ENCODE data around the gene RMDN2. TPM values are rescaled to one million over a fixed set of nuclear protein-coding genes. Genes with fewer than 3 reads are reported as not detected.
A peak's percentile ranks its signal among the peaks of the same experiment; 100 is the strongest.
"Not testable (repeated sequence)": the region's sequence is repeated elsewhere in the genome, so short reads cannot be mapped to it uniquely, and the experiment has no call there.

The RMDN2 gene
- total RNA-seq, 2 experiments from 2014 or later = 1.8 to 2.1 TPM

DNA sequence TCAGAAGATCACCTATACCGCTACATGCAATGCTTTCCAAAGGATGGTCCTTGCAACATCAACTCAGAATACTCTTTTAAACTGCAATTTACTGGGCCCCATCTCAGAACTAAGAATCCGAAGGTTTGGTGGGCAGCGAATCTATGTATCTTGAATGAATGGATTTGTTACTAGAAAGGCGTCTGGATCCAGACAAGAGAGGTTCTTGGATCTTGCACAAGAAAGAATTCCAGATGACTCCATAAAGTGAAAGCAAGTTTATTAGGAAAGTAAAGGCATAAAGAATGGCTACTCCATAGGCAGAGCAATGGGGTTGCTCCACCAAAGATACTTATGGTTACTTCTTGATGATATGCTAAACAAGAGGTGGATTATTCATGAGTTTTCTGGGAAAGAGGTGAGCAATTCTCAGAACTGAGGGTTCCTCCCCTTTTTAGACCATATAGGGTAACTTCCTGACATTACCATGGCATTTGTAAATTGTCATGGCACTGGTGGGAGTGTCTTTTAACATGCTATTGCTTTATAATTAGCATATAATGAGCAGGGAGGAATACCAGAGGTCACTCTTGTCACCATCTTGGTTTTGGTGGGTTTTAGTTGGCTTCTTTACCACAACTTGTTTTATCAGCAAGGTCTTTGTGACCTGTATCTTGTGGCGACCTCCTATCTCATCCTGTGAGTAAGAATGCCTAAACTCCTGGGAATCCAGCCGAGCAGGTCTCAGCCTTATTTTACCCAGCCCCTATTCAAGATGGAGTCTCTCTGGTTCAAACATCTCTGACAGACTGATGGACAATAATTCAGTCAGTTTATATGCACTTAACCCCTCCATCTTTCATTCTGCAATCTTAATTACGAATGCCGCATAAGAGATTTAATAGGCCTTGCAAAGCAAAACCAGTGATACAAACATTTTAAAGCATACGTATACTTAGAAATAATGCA lies 7.5 kb upstream of the RMDN2 start:
- POLR2A ChIA-PET = no interaction called here
- Mint-ChIP-seq H3K27me3 (peaks cover 5% of the 10 kb centered on the region), H3K27ac (no peak overlapping the region), H3K4me3 (no peak overlapping the region), H3K36me3 (no peaks in the 10 kb centered on the region), H3K4me1 (ENCODE audit: low read depth) (no peaks in the 10 kb centered on the region), H3K9me3 (no peaks in the 10 kb centered on the region)
- DNase-seq = no peak
- CTCF ChIA-PET = no interaction called here
- intact Hi-C loops (cut with micrococcal nuclease) = no loop called here

DNA sequence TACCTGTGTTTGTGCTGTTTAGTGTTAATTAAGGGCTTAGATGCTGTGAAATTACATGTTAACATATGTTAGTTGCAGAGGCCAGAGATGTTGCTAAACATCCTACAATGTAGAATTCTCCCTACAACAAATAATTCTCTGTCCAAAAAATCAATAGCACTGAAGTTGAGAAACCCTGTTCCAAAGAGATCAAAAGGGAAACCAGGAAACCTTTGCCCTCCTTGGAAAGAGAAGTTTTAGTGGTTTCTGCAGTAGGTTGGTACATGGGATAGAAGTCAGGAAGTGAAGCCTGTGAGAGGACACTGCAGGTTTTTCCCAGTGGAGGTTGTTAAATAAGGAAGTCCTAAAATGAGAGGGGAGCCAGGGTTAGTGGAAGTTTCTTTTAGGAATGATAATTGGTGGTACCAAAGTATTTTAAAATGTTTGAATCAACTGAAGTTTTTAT lies 6.3 kb upstream of the RMDN2 start:
- ChIA-PET POLR2A (no interaction called here), CTCF (no interaction called here)
- no peak for DNase-seq
- H3K27ac Mint-ChIP-seq = no peak overlapping the region
- no peaks in the 10 kb centered on the region for H3K9me3 Mint-ChIP-seq
- H3K27me3 Mint-ChIP-seq = peaks cover 5% of the 10 kb centered on the region
- H3K4me1 Mint-ChIP-seq (ENCODE audit: low read depth) = no peaks in the 10 kb centered on the region
- H3K36me3 Mint-ChIP-seq = no peaks in the 10 kb centered on the region
- H3K4me3 Mint-ChIP-seq = no peak overlapping the region
- intact Hi-C loops (cut with micrococcal nuclease) = no loop called here

DNA sequence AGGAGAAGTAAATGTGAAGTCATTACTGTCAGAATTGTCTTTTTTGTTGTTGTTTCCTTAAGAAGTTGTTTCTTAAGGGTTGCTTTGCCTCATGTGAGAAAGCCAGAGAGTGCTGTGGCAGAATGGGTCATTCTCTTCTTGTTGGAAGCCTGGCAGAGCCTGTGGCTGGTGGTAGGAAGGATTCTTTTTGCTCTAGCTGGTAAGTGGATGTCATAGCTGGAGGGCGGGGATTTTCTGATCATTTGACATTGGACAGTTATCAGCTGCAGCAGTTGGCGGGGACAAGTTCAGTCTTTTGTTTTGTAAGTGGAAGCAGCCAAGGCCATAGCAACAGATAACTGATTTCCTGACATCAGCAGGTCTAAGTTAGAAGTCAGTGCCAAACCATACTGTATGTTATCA lies 5.5 kb upstream of the RMDN2 start:
- ChIA-PET CTCF (no interaction called here), POLR2A (no interaction called here)
- Mint-ChIP-seq H3K9me3 (no peaks in the 10 kb centered on the region), H3K27ac (no peak overlapping the region), H3K4me1 (ENCODE audit: low read depth) (peaks cover 3% of the 10 kb centered on the region), H3K4me3 (no peak overlapping the region), H3K27me3 (peaks cover 5% of the 10 kb centered on the region), H3K36me3 (no peaks in the 10 kb centered on the region)
- DNase-seq = no peak
- intact Hi-C loops (cut with micrococcal nuclease) = loop anchor here (10.0 kb wide), 1 partner anchor 155 kb away; the partner anchor contains the start of gene CYP1B1

DNA sequence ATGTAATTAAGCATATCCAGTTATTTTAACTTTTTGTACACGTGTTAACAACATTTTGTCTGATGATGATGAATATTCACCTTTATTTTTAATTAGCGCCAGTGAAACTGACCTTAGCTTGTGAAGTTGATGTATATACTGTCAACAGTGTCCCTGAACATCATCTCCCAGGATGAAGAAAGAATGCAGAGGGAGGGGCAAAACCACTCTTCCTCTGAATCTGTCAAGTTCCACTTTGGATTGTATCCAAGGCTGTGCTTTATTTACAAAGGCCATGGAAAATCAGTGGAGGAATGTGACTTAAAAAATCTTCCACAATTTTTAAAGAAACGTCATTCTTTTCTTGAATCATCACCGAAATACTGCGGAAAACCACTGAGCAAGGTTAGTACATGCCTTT lies 4.5 kb upstream of the RMDN2 start:
- Mint-ChIP-seq H3K4me3 (no peak overlapping the region), H3K27me3 (peaks cover 5% of the 10 kb centered on the region), H3K4me1 (ENCODE audit: low read depth) (peaks cover 6% of the 10 kb centered on the region), H3K36me3 (no peaks in the 10 kb centered on the region), H3K9me3 (no peaks in the 10 kb centered on the region), H3K27ac (no peak overlapping the region)
- POLR2A ChIA-PET = no interaction called here
- CTCF ChIA-PET = no interaction called here
- no peak for DNase-seq
- intact Hi-C loops (cut with micrococcal nuclease) = loop anchor here (10.0 kb wide), 1 partner anchor 154 kb away; the partner anchor contains the start of gene CYP1B1

DNA sequence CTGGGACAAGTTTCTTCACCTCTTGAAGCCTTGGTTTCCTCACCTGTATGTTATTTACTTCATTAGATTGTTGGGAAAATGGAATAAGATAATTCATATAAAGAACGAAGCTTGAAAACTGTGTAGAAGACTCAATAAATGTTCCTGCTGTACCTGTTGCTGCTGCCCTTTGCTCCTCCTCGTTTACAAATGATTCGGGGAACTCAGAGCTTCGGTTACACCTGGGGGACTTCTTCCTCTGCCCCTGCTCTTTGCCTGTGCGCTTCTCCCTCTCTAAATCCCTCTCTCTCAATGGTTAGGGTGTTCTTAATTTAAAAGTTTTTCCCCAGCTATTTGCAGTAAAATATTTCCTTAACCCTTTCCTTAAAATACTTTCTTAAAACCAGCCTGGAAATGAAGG lies 3.3 kb upstream of the RMDN2 start:
- no peak for DNase-seq
- intact Hi-C loops (cut with micrococcal nuclease) = loop anchor here (10.0 kb wide), 1 partner anchor 153 kb away; the partner anchor contains the start of gene CYP1B1
- Mint-ChIP-seq H3K36me3 (no peaks in the 10 kb centered on the region), H3K4me1 (ENCODE audit: low read depth) (peaks cover 8% of the 10 kb centered on the region), H3K9me3 (no peaks in the 10 kb centered on the region), H3K4me3 (no peak overlapping the region), H3K27me3 (peaks cover 5% of the 10 kb centered on the region), H3K27ac (no peak overlapping the region)
- ChIA-PET CTCF (interaction anchor here (1.0 kb wide), 1 partner anchor 30 kb away, joined by 3 read pairs; no protein-coding TSS in a partner anchor), POLR2A (no interaction called here)

DNA sequence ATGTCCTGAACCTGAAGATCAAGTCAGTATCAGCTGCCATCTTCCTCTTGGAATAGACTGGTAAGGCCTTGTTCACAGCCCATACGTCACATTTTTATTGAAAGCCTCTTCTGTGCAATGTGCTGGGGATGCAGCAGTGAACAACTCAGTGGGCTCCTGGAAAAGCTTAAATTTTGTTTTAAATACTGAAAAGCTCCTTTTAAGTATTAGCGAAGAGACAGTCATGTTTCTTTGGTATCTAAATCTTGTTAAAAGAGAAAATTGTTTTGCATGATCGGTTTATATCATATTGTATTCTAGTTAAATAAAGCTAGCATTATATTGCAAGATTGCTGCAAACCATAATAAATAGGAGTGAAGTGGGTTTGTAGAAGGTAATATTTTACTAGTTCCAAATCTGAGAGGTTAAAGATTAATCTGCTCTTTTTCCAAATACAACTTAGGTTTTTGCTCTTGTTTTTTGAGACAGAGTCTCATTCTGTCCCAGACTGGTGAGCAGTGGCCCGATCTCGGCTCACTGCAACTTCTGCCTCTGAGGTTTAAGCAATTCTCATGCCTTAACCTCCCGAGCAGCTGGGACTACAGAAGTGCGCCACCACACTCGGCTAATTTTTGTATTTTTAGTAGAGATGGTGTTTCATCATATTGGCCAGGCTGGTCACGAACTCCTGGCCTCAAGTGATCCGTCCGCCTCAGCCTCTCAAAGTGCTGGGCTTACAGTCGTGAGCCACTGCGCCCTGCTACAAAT lies 1.6 kb upstream of the RMDN2 start:
- DNase-seq = no peak
- H3K4me1 Mint-ChIP-seq (ENCODE audit: low read depth) = peaks cover 8% of the 10 kb centered on the region
- POLR2A ChIA-PET = no interaction called here
- no peaks in the 10 kb centered on the region for H3K9me3 Mint-ChIP-seq
- H3K27me3 Mint-ChIP-seq = peaks cover 5% of the 10 kb centered on the region
- no peak overlapping the region for H3K27ac Mint-ChIP-seq
- CTCF ChIA-PET = interaction anchor here (1.2 to 2.1 kb wide), 3 partner anchors 32 to 509 kb away, joined by 4 to 7 read pairs (median 4); no protein-coding TSS in a partner anchor
- intact Hi-C loops (cut with micrococcal nuclease) = loop anchor here (10.0 kb wide), 1 partner anchor 151 kb away; the partner anchor contains the start of gene CYP1B1
- peak overlapping the region; percentile 84 for H3K4me3 Mint-ChIP-seq
- no peaks in the 10 kb centered on the region for H3K36me3 Mint-ChIP-seq

DNA sequence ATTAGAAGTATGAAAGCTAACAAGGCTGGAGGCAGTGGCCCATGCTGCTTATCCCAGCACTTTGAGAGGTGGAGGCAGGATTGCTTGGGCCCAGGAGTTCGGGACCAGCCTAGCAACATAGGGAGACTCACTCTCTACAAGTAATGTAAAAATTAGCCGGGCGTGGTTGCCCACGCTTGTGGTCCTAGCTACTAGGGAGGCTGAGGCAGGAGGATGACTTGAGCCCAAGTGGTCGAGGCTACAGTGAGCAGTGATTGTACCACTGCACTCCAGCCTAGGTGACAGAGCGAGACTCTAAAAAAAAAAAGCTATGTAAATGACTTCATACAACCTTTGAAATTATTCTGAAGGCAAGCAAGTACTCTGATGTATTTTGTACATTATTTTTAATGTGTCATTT lies 1.5 kb downstream of the RMDN2 start:
- POLR2A ChIA-PET = no interaction called here
- H3K27me3 Mint-ChIP-seq = no peaks in the 10 kb centered on the region
- no peak overlapping the region for H3K27ac Mint-ChIP-seq
- no peaks in the 10 kb centered on the region for H3K9me3 Mint-ChIP-seq
- no peak for DNase-seq
- intact Hi-C loops (cut with micrococcal nuclease) = loop anchor here (10.0 kb wide), 1 partner anchor 148 kb away; the partner anchor contains the start of gene CYP1B1
- peaks cover 14% of the 10 kb centered on the region for H3K4me1 Mint-ChIP-seq (ENCODE audit: low read depth)
- CTCF ChIA-PET = interaction anchor here (0.7 to 1.2 kb wide), 4 partner anchors 35 to 669 kb away, joined by 3 to 5 read pairs (median 4); no protein-coding TSS in a partner anchor
- no peak overlapping the region for H3K4me3 Mint-ChIP-seq
- peaks cover 5% of the 10 kb centered on the region for H3K36me3 Mint-ChIP-seq

DNA sequence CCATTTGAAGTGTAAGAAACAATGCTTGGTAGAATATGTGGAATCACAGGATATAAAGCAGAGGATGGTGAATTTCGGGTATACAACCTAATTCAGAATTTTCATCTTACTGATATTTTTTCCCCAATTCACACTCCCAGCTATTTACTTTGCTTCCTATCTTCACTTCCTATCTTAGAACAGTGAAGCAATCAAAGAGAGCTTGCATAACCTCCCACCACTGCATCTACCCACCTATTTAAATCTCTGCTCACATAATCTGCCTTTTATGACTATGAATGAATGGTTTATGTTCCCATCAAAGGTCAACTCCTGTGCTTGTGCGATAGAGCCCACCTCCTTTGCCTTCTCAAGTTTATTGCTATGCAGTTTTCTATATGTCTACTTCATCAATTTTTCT lies 3.3 kb downstream of the RMDN2 start:
- H3K4me1 Mint-ChIP-seq (ENCODE audit: low read depth) = peaks cover 14% of the 10 kb centered on the region
- peaks cover 8% of the 10 kb centered on the region for H3K36me3 Mint-ChIP-seq
- intact Hi-C loops (cut with micrococcal nuclease) = loop anchor here (10.0 kb wide), 1 partner anchor 146 kb away; the partner anchor contains the start of gene CYP1B1
- no peak overlapping the region for H3K27ac Mint-ChIP-seq
- H3K4me3 Mint-ChIP-seq = no peak overlapping the region
- no peak for DNase-seq
- no peaks in the 10 kb centered on the region for H3K27me3 Mint-ChIP-seq
- POLR2A ChIA-PET = no interaction called here
- CTCF ChIA-PET = no interaction called here
- H3K9me3 Mint-ChIP-seq = no peaks in the 10 kb centered on the region

DNA sequence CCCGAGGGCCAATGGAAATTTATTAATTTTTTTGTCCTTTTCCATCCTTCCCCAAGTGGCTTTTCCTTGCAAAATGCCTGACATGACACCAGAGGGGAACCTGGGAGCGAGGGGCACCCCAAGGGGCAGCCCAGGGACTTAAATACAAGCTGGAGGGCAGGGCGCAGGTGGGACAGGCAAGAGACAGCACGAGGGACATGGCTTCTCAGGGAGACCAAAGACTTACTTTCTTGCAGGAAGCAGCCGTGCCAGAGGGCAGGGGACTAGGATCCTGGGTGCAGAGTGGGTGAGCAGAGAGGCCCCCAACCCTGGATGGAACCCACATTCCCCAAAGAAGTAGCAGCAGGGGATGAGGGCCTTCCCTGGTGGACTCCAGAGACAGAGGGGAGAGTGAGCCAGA lies 5.3 kb downstream of the RMDN2 start:
- H3K36me3 Mint-ChIP-seq; H3K27me3 Mint-ChIP-seq; POLR2A ChIA-PET; H3K9me3 Mint-ChIP-seq; H3K27ac Mint-ChIP-seq; intact Hi-C loops (cut with micrococcal nuclease); H3K4me3 Mint-ChIP-seq; DNase-seq: not testable (repeated sequence)
- CTCF ChIA-PET = interaction anchor here (0.5 kb wide), 1 partner anchor 23 kb away, joined by 3 read pairs; no protein-coding TSS in a partner anchor
- H3K4me1 Mint-ChIP-seq (ENCODE audit: low read depth) = peaks cover 16% of the 10 kb centered on the region

DNA sequence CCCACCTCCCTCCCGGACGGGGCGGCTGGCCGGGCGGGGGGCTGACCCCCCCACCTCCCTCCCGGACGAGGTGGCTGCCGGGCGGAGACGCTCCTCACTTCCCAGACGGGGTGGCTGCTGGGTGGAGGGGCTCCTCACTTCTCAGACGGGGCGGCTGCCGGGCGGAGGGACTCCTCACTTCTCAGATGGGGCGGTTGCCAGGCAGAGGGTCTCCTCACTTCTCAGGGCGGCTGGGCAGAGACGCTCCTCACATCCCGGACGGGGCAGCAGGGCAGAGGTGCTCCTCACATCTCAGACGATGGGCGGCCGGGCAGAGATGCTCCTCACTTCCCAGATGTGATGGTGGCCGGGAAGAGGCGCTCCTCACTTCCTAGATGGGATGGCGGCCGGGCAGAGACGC lies 7.8 kb downstream of the RMDN2 start:
- CTCF ChIA-PET; DNase-seq; POLR2A ChIA-PET; H3K27ac Mint-ChIP-seq; H3K36me3 Mint-ChIP-seq; intact Hi-C loops (cut with micrococcal nuclease); H3K9me3 Mint-ChIP-seq; H3K4me3 Mint-ChIP-seq; H3K27me3 Mint-ChIP-seq: not testable (repeated sequence)
- H3K4me1 Mint-ChIP-seq (ENCODE audit: low read depth) = peaks cover 20% of the 10 kb centered on the region

DNA sequence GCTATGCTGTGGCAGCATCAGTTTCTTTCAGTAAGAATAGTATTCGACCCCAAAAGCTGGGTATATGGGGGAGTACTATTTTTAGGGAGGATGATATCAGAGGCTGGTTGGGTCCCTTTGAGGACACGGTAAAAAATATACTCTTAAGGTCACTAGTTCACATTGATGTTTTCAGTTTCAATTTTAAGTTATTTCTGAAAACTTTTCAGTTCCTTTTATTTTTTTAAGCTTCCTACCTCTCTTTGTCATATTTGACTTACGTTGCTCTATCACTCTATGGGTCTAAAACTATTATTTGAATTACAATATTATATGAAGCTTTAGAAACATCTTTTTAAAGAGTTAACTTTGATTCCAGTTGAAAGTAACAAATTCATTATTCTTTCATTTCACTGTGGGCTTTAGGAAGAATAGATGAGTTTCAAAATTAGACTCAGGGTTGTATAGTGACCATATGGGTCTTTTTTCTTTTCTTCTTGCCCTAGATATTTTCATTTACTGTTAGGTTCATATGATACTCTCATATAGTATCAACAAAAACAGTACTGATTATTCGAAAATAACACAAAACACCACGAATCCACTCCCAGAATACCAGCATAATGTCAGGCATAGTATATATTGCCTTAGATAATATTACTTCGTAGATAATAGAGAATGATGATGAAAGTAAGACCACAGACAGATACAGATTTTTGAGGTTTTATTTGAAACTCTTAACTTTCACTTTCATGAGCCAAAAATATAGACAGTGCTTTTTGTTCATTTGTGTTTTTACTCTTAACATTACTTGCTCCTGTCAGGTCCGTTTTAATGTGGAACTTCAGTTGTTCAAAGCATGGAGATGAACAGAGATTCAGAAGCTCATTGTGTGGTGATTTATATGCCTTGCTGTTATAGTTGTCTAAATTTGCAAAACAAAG lies 9.8 kb downstream of the RMDN2 start:
- Mint-ChIP-seq H3K9me3 (peaks cover 14% of the 10 kb centered on the region), H3K4me3 (peak overlapping the region; percentile 34), H3K27ac (no peak overlapping the region), H3K27me3 (peaks cover 3% of the 10 kb centered on the region), H3K36me3 (peaks cover 20% of the 10 kb centered on the region), H3K4me1 (ENCODE audit: low read depth) (peaks cover 20% of the 10 kb centered on the region)
- ChIA-PET CTCF (interaction anchor here (0.7 to 1.1 kb wide), 2 partner anchors 141 to 1011 kb away, joined by 3 to 5 read pairs; partner anchors contain the start of gene CYP1B1), POLR2A (no interaction called here)
- intact Hi-C loops (cut with micrococcal nuclease) = no loop called here
- DNase-seq = no peak
